Heart left ventricle (tissue), 16 donors: ENCODE data around the gene SH3BP1. TPM values are rescaled to one million over a fixed set of nuclear protein-coding genes. Genes with fewer than 3 reads are reported as not detected.

Experiments used
- ATAC-seq, 4 donors: fragments of 200-7000 bp; cut with Tn5 transposase; one replicate each; pipeline ENCODE4 v1.9.1; 2020 to 2022; ENCODE audit warnings: moderate library complexity in 4 of 4, mild to moderate bottlenecking in 3 of 4, moderate number of reproducible peaks in 1 of 4
- DNase-seq, 5 donors: peaks; one replicate each; pipeline ENCODE4 v3.0.0-alpha.2; 2020
- H3K27ac ChIP-seq, 12 donors: fragments of 200-600 bp; sonication (generic) in 4 of 12; one replicate each; pipeline versions ENCODE4 v1.5.0 to v1.8.0; 2016 to 2022; ENCODE audit warnings: mild to moderate bottlenecking in 2 of 12
- H3K27me3 ChIP-seq, 9 donors: fragments of 200-600 bp; sonication (generic) in 2 of 9; one replicate each; pipeline versions ENCODE4 v1.5.1 to v1.8.0; 2016 to 2022; ENCODE audit warnings: mild to moderate bottlenecking in 3 of 9
- H3K36me3 ChIP-seq, 9 donors: fragments of 200-600 bp; sonication (generic) in 2 of 9; one replicate each; pipeline versions ENCODE4 v1.5.0 to v1.8.0; 2018 to 2022; ENCODE audit warnings: mild to moderate bottlenecking in 2 of 9
- H3K4me1 ChIP-seq, 12 donors: fragments of 200-600 bp; sonication (generic) in 4 of 12; one replicate each; pipeline versions ENCODE4 v1.5.0 to v1.8.0; 2016 to 2022; ENCODE audit warnings: mild to moderate bottlenecking in 3 of 12
- H3K4me3 ChIP-seq, 12 donors: fragments of 200-600 bp; sonication (generic) in 4 of 12; one replicate each; pipeline versions ENCODE4 v1.5.0 to v1.8.0; 2017 to 2022; ENCODE audit warnings: mild to moderate bottlenecking in 9 of 12, moderate library complexity in 4 of 12
- H3K9me3 ChIP-seq, 12 donors: fragments of 200-600 bp; sonication (generic) in 4 of 12; one replicate each; pipeline versions ENCODE4 v1.5.0 to v1.8.0; 2016 to 2022; ENCODE audit warnings: mild to moderate bottlenecking in 1 of 12
- POLR2A ChIP-seq, 2 donors: fragments of 450-650 bp; IDR thresholded peaks; one replicate each; pipeline ENCODE4 v1.6.1; 2017; ENCODE audit warnings: antibody characterized with exemption in 2 of 2, mild to moderate bottlenecking in 2 of 2, moderate library complexity in 2 of 2
- WGBS, 4 donors: extraction: QIAGEN DNeasy Blood & Tissue Kit in 2 of 4; methylation state at CpG; one replicate each; pipeline versions ENCODE4 v1.1.5 to v1.1.7; 2013 to 2018; 5-methylcytosine and 5-hydroxymethylcytosine counted together
- intact Hi-C, 10 donors: fragments of 100-400 bp; cut with DNase I; formaldehyde crosslinking; loops; one replicate each; pipeline versions ENCODE4 v1.11.1 to v1.14.2; 2022
- polyA plus RNA-seq, 2 donors: library from polyadenylated mRNA; stranded (reverse); fragments of 200-250 nt; gene quantifications; one replicate each; pipeline ENCODE4 v1.2.3, GENCODE V29; 2013
- total RNA-seq, 9 donors: library from RNA; depleted of rRNA in 2 of 9; stranded (reverse); fragments of >200 nt in 2 of 9; fragmentation: NEBNext Ultra II Directional in 3 of 9; extraction: Animal tissue kit (Norgen Biotek cat#: 25700) in 3 of 9; gene quantifications; one replicate each; pipeline versions ENCODE4 v1.1.0 to v1.2.4, GENCODE V29; 2016 to 2023
- TF ChIP-seq, protein P1 (sequence below), 12 donors: fragments of 200-600 bp; sonication (generic) in 4 of 12; IDR thresholded peaks; one replicate each; pipeline versions ENCODE4 v1.5.0 to v1.8.0; 2018 to 2022; ENCODE audit warnings: antibody characterized with exemption in 12 of 12, mild to moderate bottlenecking in 5 of 12
- donor health status: ischemic (EF 13 %, LVEDD 7.1; RV severe dilation, severe dysfunction).
- donor health status: healthy with polysubstance abuse.
- donor health status: DM: no; HTN: yes; CAD: no.
- donor health status: DM: no; HTN: no; CAD: no.
- donor health status: ischemic (EF 25% LVEDD 6.9; RV normal size, moderate dysfunction).
- donor health status: ischemic (EF 25% LVEDD 5.7; RV mildly dilated, moderate dysfunction).
- donor health status: healthy.
- donor health status: DM: yes; HTN: yes; CAD: no.
- donor health status: ischemic (EF 35%, LVEDD 5.7; RV mildly dilated, moderate dysfunction).
- donor health status: nonischemic (EF 11% LVEDD 7.7; RV severe dilation, severe dysfunction).
- donor health status: DM: yes; HTN: yes; CAD: no.
- donor health status: PGD.
- donor health status: ischemic (EF 29% LVEDD 5.4; RV normal size, mild dysfunction).
- donor health status: nonischemic (EF 23%, LVEDD 6.1; RV moderate dilation, normal function).

Gene SH3BP1
- total and polyA plus RNA-seq, 11 donors = 0.44 to 19.7 (median 2.0) TPM

DNA sequence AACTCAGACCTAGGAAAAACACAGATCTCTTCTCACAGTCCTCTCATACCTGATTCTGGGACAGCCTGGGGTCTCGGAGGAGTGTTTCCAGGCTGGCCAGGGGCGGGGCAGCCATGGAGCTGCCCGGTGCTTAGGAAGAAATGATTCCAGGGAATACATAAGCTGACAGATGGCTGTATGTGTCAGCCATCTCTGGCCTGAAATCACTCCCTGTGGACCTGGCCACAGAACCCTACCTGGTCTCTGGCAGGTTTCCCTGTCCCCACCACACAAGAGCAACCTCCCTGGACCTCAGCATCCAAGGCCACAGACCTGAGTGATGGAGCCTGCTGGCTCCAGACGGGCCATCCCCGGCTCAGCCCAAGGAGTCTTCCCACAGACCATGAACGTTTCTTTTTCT, 20.8 kb upstream of the SH3BP1 start:
- 91 to 93% (median 93%) methylated on average over 3 to 6 of the region's 6 CpGs for WGBS, 4 donors

DNA sequence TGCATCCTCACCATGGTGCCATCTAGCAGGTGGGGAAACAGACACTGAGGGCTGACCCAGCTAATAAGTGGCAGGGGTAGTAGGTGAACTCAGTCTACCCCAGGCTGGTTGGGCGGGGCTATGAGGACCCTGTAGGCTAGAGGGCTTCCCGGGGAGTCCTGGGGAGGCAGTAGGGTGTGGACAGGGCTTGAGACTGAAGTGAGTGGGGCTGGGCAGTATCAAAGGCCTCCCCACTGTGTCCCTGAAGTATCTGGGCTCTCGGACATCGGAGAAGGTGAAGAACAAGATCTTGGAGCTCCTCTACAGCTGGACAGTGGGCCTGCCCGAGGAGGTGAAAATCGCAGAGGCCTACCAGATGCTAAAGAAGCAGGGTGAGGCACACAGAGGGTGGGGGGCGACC, 19.5 kb upstream of the SH3BP1 start:
- 84 to 93% (median 91%) methylated on average over 6 to 7 of the region's 7 CpGs for WGBS, 4 donors
- Histone ChIP-seq H3K9me3 (no peaks in the 10 kb centered on the region), H3K27ac (no peak overlapping the region), H3K36me3 (peaks cover 0 to 96% (median 73%) of the 10 kb centered on the region in 9 donors), H3K4me3 (no peak overlapping the region), H3K4me1 (peaks cover 0 to 10% (median 7%) of the 10 kb centered on the region in 12 donors), H3K27me3 (no peaks in the 10 kb centered on the region)
- intact Hi-C loops = loop anchor here in 4 of 10 donors (5.0 kb wide), 2 partner anchors 62 to 172 kb away; no protein-coding TSS in a partner anchor
- no peak for ATAC-seq
- TF ChIP-seq, protein P1, sequence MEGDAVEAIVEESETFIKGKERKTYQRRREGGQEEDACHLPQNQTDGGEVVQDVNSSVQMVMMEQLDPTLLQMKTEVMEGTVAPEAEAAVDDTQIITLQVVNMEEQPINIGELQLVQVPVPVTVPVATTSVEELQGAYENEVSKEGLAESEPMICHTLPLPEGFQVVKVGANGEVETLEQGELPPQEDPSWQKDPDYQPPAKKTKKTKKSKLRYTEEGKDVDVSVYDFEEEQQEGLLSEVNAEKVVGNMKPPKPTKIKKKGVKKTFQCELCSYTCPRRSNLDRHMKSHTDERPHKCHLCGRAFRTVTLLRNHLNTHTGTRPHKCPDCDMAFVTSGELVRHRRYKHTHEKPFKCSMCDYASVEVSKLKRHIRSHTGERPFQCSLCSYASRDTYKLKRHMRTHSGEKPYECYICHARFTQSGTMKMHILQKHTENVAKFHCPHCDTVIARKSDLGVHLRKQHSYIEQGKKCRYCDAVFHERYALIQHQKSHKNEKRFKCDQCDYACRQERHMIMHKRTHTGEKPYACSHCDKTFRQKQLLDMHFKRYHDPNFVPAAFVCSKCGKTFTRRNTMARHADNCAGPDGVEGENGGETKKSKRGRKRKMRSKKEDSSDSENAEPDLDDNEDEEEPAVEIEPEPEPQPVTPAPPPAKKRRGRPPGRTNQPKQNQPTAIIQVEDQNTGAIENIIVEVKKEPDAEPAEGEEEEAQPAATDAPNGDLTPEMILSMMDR (IDR thresholded peaks at IDR 0.05) = no peak
- TF ChIP-seq POLR2A (IDR thresholded peaks at IDR 0.05) = no peak
- no peak for DNase-seq

More for the DNA sequence above, 20.8 kb upstream of the SH3BP1 start:
- H3K4me1 ChIP-seq = peaks cover 0 to 8% (median 4%) of the 10 kb centered on the region in 12 donors
- intact Hi-C loops = no loop called here
- H3K27me3 ChIP-seq = no peaks in the 10 kb centered on the region
- DNase-seq (no peak), ATAC-seq (no peak)
- H3K9me3 ChIP-seq = no peaks in the 10 kb centered on the region
- H3K4me3 ChIP-seq = no peak overlapping the region
- H3K36me3 ChIP-seq = peaks cover 0 to 96% (median 80%) of the 10 kb centered on the region in 9 donors
- H3K27ac ChIP-seq = no peak overlapping the region
- no peak for TF ChIP-seq POLR2A (IDR thresholded peaks at IDR 0.05)
- TF ChIP-seq, protein P1 (IDR thresholded peaks at IDR 0.05) = no peak

DNA sequence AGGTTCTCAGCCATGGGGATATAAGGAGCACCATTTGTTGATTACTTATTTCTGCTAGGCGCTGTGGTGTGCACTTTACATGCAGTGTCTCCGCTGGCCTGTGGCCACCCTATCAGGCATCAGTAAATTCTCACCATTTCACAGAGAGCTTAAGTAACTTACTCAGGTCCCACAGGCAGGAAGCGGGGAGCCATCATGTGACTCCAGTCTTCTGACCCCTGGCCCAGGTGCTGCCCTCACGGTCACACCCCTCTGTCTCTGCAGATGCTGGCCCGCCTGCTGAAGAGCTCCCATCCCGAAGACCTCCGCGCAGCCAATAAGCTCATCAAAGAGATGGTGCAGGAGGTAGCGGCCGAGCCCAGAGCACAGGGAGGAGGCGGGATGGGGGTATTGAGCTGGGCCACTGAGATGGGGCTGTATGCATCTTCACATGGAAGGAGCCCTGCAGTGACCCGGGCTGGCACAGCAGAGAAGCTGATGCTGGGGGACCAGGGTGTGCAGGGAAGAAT, 18.1 kb upstream of the SH3BP1 start:
- no peak for TF ChIP-seq POLR2A (IDR thresholded peaks at IDR 0.05)
- TF ChIP-seq, protein P1 (IDR thresholded peaks at IDR 0.05) = no peak
- no peaks in the 10 kb centered on the region for H3K9me3 ChIP-seq
- WGBS, 4 donors = 92 to 94% (median 93%) methylated on average over 7 to 12 of the region's 12 CpGs
- intact Hi-C loops = loop anchor here in 4 of 10 donors (5.0 kb wide), 2 partner anchors 61 to 171 kb away; no protein-coding TSS in a partner anchor
- H3K4me1 ChIP-seq = peaks cover 0 to 22% (median 14%) of the 10 kb centered on the region in 12 donors
- peaks cover 0 to 95% (median 66%) of the 10 kb centered on the region in 9 donors for H3K36me3 ChIP-seq
- no peak overlapping the region for H3K27ac ChIP-seq
- ATAC-seq (no peak), DNase-seq (no peak)
- no peaks in the 10 kb centered on the region for H3K27me3 ChIP-seq
- H3K4me3 ChIP-seq = no peak overlapping the region

DNA sequence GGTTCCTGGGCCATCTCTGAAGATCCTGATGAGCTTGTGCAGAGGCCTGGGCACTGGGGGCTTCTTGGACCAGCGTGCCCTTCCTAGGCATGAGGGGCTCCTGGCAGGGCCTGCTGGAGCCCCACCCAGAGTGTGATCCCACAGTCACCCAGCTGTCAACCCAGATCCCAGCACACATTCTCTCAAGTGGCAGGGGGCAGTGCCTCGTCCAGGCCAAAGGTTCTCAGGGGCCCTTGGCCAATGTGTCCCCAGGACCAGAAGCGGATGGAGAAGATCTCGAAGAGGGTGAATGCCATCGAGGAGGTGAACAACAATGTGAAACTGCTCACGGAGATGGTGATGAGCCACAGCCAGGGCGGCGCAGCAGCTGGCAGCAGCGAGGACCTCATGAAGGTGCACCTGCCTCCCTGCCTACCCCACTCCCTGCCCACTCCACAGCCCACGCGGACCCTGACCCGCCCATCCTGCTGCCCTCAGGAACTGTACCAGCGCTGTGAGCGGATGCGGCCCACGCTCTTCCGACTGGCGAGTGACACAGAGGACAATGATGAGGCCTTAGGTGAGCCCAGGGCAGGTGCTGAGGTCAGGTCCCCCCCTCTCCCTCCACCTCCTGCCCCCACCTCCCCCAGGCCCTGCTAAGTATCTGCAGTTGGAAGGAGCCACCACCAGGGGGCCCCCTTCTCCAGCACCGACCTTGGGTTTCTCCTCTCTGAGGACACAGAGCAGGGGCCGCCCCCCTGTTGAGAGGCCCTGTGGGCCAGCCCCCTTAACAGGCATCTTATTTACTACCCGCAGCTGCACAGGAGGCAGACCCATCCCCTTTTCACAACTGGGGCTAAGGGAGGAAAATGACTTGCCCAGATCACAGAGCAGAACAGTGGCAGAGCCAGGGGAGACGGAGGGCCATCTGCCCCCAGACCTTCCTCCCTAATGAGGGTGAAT, 16.1 kb upstream of the SH3BP1 start:
- no peaks in the 10 kb centered on the region for H3K27me3 ChIP-seq
- no peak overlapping the region for H3K4me3 ChIP-seq
- DNase-seq (peak in 4 of 5 donors; percentile 61 to 84 (median 68)), ATAC-seq (peak; percentile 49 to 69 (median 64))
- H3K9me3 ChIP-seq = no peaks in the 10 kb centered on the region
- no peak for TF ChIP-seq POLR2A (IDR thresholded peaks at IDR 0.05)
- TF ChIP-seq, protein P1 (IDR thresholded peaks at IDR 0.05) = peak; percentile 75 to 91 (median 84)
- H3K27ac ChIP-seq = peak overlapping the region in 2 of 12 donors; percentile 47 to 90
- H3K4me1 ChIP-seq = peaks cover 0 to 40% (median 25%) of the 10 kb centered on the region in 12 donors
- 65 to 77% (median 68%) methylated on average over 21 to 22 of the region's 22 CpGs for WGBS, 4 donors
- intact Hi-C loops = loop anchor here in 4 of 10 donors (1.0 to 5.0 kb wide), 4 partner anchors 55 to 169 kb away; no protein-coding TSS in a partner anchor
- H3K36me3 ChIP-seq = peaks cover 0 to 79% (median 46%) of the 10 kb centered on the region in 9 donors
